ENCODE data around the gene ZNF689. TPM values are rescaled to one million over a fixed set of nuclear protein-coding genes. Genes with fewer than 3 reads are reported as not detected.

Gene ZNF689
- total RNA-seq, 1 donor from 2014 or later = 14.6 TPM

- Mint-ChIP-seq H3K4me3 (ENCODE audit: unreplicated experiment) (no peak overlapping the region), H3K9me3 (ENCODE audit: unreplicated experiment) (peaks cover 10% of the 10 kb centered on the region), H3K36me3 (ENCODE audit: unreplicated experiment) (peaks cover 11% of the 10 kb centered on the region), H3K27me3 (ENCODE audit: unreplicated experiment) (peaks cover 11% of the 10 kb centered on the region), H3K27ac (ENCODE audit: unreplicated experiment) (no peak overlapping the region), H3K4me1 (ENCODE audit: low read depth, unreplicated experiment) (peaks cover 21% of the 10 kb centered on the region)
- no peak for DNase-seq
- no peak for TF ChIP-seq CTCF (IDR thresholded peaks at IDR 0.05; ENCODE audit: partially characterized antibody, unreplicated experiment)
Observed at GRCh38 chr16:30554557-30555314, 55.5 kb downstream of the ZNF689 start.

GRCh38 chr16:30553393-30553899 is 56.7 kb downstream of the ZNF689 start:
- H3K9me3 Mint-ChIP-seq (ENCODE audit: unreplicated experiment) = peaks cover 8% of the 10 kb centered on the region
- DNase-seq = no peak
- H3K36me3 Mint-ChIP-seq (ENCODE audit: unreplicated experiment) = peaks cover 11% of the 10 kb centered on the region
- peaks cover 10% of the 10 kb centered on the region for H3K4me1 Mint-ChIP-seq (ENCODE audit: low read depth, unreplicated experiment)
- H3K27ac Mint-ChIP-seq (ENCODE audit: unreplicated experiment) = no peak overlapping the region
- H3K27me3 Mint-ChIP-seq (ENCODE audit: unreplicated experiment) = peaks cover 7% of the 10 kb centered on the region
- no peak for TF ChIP-seq CTCF (IDR thresholded peaks at IDR 0.05; ENCODE audit: partially characterized antibody, unreplicated experiment)
- no peak overlapping the region for H3K4me3 Mint-ChIP-seq (ENCODE audit: unreplicated experiment)

GRCh38 chr16:30552956-30553355 is 57.2 kb downstream of the ZNF689 start:
- H3K27ac Mint-ChIP-seq (ENCODE audit: unreplicated experiment) = no peak overlapping the region
- TF ChIP-seq CTCF (IDR thresholded peaks at IDR 0.05; ENCODE audit: partially characterized antibody, unreplicated experiment) = no peak
- peaks cover 9% of the 10 kb centered on the region for H3K9me3 Mint-ChIP-seq (ENCODE audit: unreplicated experiment)
- no peak overlapping the region for H3K4me3 Mint-ChIP-seq (ENCODE audit: unreplicated experiment)
- H3K36me3 Mint-ChIP-seq (ENCODE audit: unreplicated experiment) = peaks cover 11% of the 10 kb centered on the region
- peaks cover 10% of the 10 kb centered on the region for H3K4me1 Mint-ChIP-seq (ENCODE audit: low read depth, unreplicated experiment)
- H3K27me3 Mint-ChIP-seq (ENCODE audit: unreplicated experiment) = peaks cover 8% of the 10 kb centered on the region
- DNase-seq = no peak

Other genes starting within 250 kb of the ZNF689 start
- gene TBC1D10B, start 239.9 kb downstream of the ZNF689 start, total RNA-seq (ENCODE audit: unreplicated experiment) = 85.2 TPM
- not detected for gene MYL11, start 235.6 kb downstream of the ZNF689 start, total RNA-seq (ENCODE audit: unreplicated experiment)
- 2.9 TPM for gene SEPTIN1, start 227.8 kb downstream of the ZNF689 start, total RNA-seq (ENCODE audit: unreplicated experiment)
- gene ZNF48, start 215.0 kb downstream of the ZNF689 start, total RNA-seq (ENCODE audit: unreplicated experiment) = 74.7 TPM
- gene ZNF771, start 202.8 kb downstream of the ZNF689 start, total RNA-seq (ENCODE audit: unreplicated experiment) = 7.8 TPM
- gene DCTPP1, start 180.4 kb downstream of the ZNF689 start, total RNA-seq (ENCODE audit: unreplicated experiment) = 37.6 TPM
- gene SEPHS2, start 164.5 kb downstream of the ZNF689 start, total RNA-seq (ENCODE audit: unreplicated experiment) = 43.2 TPM
- not detected for gene ITGAL, start 137.6 kb downstream of the ZNF689 start, total RNA-seq (ENCODE audit: unreplicated experiment)
- gene ZNF768, start 83.8 kb downstream of the ZNF689 start, total RNA-seq (ENCODE audit: unreplicated experiment) = 45.6 TPM
- 15.1 TPM for gene ZNF747, start 75.5 kb downstream of the ZNF689 start, total RNA-seq (ENCODE audit: unreplicated experiment)
- gene ZNF764, start 52.0 kb downstream of the ZNF689 start, total RNA-seq (ENCODE audit: unreplicated experiment) = 39.0 TPM
- 18.7 TPM for gene ZNF688, start 38.7 kb downstream of the ZNF689 start, total RNA-seq (ENCODE audit: unreplicated experiment)
- 58.4 TPM for gene ZNF785, start 24.7 kb downstream of the ZNF689 start, total RNA-seq (ENCODE audit: unreplicated experiment)
- gene PRR14, start 40.6 kb upstream of the ZNF689 start, total RNA-seq (ENCODE audit: unreplicated experiment) = 79.6 TPM
- gene FBRS, start 48.0 kb upstream of the ZNF689 start, total RNA-seq (ENCODE audit: unreplicated experiment) = 66.7 TPM
- gene SRCAP, start 88.8 kb upstream of the ZNF689 start, total RNA-seq (ENCODE audit: unreplicated experiment) = 60.1 TPM
- 32.6 TPM for gene PHKG2, start 138.0 kb upstream of the ZNF689 start, total RNA-seq (ENCODE audit: unreplicated experiment)
- gene CFAP119, start 151.7 kb upstream of the ZNF689 start, total RNA-seq (ENCODE audit: unreplicated experiment) = 10.9 TPM
- gene RNF40, start 151.9 kb upstream of the ZNF689 start, total RNA-seq (ENCODE audit: unreplicated experiment) = 182 TPM
- 42.5 TPM for gene ZNF629, start 176.8 kb upstream of the ZNF689 start, total RNA-seq (ENCODE audit: unreplicated experiment)